ENCODE data around the gene BEX4.

DNA sequence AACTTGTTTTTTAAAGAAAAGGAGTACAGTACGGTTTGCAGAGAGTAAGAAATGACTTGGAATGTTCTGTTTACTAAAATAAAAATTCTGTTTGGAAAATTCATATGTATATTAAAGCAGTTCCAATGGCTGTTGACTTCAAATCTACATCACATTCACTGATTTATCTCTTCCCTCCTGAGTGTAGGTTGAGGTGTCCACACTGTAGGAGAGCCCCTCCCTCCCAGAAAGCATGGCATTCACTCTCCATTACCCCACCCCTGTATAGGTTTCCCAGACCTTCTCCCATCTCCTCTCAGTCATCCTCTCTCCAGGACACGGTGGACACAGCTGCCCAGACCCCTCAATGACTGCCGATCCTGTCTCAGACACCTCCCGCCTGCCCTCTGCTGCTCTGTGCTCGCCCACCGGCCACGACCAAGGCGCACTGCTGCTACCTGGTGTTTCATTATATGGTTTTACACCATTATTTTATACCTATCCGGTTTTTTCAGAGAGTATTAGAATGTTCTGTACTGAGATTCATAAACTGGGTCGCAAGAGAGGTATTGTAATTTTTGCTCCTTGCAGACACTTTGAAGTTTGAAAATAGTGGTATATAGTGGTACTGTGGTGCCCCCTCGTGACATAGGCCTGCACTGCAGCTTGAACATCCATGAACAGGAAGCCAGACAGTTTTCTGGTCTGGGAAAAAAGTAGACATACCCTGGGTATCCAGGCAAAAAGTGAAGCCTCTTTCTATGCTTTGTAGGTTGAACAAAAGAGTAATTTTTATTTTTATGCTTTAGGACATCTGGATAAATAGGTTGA lies 38.8 kb upstream of the BEX4 start:
- TF ChIP-seq CEBPB (IDR thresholded peaks at IDR 0.05; ENCODE audit: low read depth, low read length) = no peak
- TF ChIP-seq EGR1 (IDR thresholded peaks at IDR 0.05; ENCODE audit: borderline replicate concordance, low read depth, low read length) = no peak
- TF ChIP-seq TBP (IDR thresholded peaks at IDR 0.05; ENCODE audit: low read depth, low read length) = no peak
- TF ChIP-seq, protein P1, sequence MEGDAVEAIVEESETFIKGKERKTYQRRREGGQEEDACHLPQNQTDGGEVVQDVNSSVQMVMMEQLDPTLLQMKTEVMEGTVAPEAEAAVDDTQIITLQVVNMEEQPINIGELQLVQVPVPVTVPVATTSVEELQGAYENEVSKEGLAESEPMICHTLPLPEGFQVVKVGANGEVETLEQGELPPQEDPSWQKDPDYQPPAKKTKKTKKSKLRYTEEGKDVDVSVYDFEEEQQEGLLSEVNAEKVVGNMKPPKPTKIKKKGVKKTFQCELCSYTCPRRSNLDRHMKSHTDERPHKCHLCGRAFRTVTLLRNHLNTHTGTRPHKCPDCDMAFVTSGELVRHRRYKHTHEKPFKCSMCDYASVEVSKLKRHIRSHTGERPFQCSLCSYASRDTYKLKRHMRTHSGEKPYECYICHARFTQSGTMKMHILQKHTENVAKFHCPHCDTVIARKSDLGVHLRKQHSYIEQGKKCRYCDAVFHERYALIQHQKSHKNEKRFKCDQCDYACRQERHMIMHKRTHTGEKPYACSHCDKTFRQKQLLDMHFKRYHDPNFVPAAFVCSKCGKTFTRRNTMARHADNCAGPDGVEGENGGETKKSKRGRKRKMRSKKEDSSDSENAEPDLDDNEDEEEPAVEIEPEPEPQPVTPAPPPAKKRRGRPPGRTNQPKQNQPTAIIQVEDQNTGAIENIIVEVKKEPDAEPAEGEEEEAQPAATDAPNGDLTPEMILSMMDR (IDR thresholded peaks at IDR 0.05; ENCODE audit: control extremely low read depth in 1 of 3, insufficient read depth in 1 of 3, low read depth in 1 of 3, low read length in 3 of 3) = peak; percentile 42 to 69 (median 42); a peak in 3 of 4 replicates

Data from H1 (cell line).